Subcutaneous abdominal adipose tissue (tissue), 5 donors: ENCODE measurements around the gene KCTD18.

ENCODE experiments used
- H3K27ac ChIP-seq: one replicate; pipeline ENCODE4 v1.7.0; 2013; ENCODE audit warnings: low read depth, mild to moderate bottlenecking, inconsistent platforms, low read length, moderate library complexity
- H3K27me3 ChIP-seq, 5 donors: one replicate each; pipeline ENCODE4 v1.7.0; 2013; ENCODE audit warnings: low read length in 5 of 5, inconsistent platforms in 1 of 5; ENCODE audit not compliant: control insufficient read depth in 5 of 5, insufficient read depth in 4 of 5
- H3K36me3 ChIP-seq, 5 donors: one replicate each; pipeline ENCODE4 v1.7.0; 2013; ENCODE audit warnings: low read length in 5 of 5; ENCODE audit not compliant: control insufficient read depth in 5 of 5, insufficient read depth in 5 of 5
- H3K4me1 ChIP-seq, 5 donors: one replicate each; pipeline ENCODE4 v1.7.0; 2013; ENCODE audit warnings: low read length in 5 of 5, mild to moderate bottlenecking in 3 of 5, moderate library complexity in 1 of 5; ENCODE audit not compliant: control insufficient read depth in 5 of 5, insufficient read depth in 5 of 5
- H3K4me3 ChIP-seq, 5 donors: one replicate each; pipeline ENCODE4 v1.7.0; 2013; ENCODE audit warnings: low read length in 5 of 5, low read depth in 1 of 5
- H3K9ac ChIP-seq, 5 donors: one replicate each; pipeline ENCODE4 v1.7.0; 2013; ENCODE audit warnings: low read length in 5 of 5, mild to moderate bottlenecking in 4 of 5, moderate library complexity in 3 of 5
- H3K9me3 ChIP-seq, 5 donors: one replicate each; pipeline ENCODE4 v1.7.0; 2013; ENCODE audit warnings: low read length in 5 of 5; ENCODE audit not compliant: control insufficient read depth in 5 of 5
- donor health status: healthy.
- donor health status: healthy.
- donor health status: healthy.
- donor health status: healthy.
- donor health status: healthy.

Gene KCTD18

GRCh38 chr2:200523604-200524003 lies 13.7 kb upstream of the KCTD18 start:
- H3K36me3 ChIP-seq, result no peaks in the 10 kb centered on the region
- H3K4me3 ChIP-seq, result no peak overlapping the region
- peaks cover 0 to 2% (median 0%) of the 10 kb centered on the region in 5 donors for H3K27me3 ChIP-seq
- H3K9ac ChIP-seq, result no peak overlapping the region
- H3K27ac ChIP-seq, result no peak overlapping the region
- H3K9me3 ChIP-seq, result no peaks in the 10 kb centered on the region
- H3K4me1 ChIP-seq, result peaks cover 3 to 15% (median 13%) of the 10 kb centered on the region in 5 donors

DNA sequence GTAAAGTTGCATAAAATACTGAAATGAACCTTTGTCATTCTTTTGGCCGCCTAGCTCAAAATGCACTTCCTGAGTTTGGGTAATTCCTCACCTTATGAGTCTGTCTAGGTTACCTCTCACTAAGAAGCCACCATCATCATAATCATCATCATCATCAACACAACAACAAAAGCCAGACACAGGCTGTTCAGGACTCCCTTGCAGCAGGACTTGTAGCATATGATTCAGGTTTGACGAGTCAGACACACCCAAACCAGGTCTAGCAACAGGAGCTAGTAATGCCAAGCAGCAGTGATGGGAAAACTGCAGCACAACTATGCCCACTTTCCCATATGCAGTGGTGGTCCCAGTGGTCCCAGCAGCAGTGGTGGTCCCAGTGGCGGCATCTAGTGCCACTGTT lies 13.3 kb upstream of the KCTD18 start:
- no peak overlapping the region for H3K9ac ChIP-seq
- no peak overlapping the region for H3K4me3 ChIP-seq
- peaks cover 0 to 2% (median 0%) of the 10 kb centered on the region in 5 donors for H3K27me3 ChIP-seq
- no peak overlapping the region for H3K27ac ChIP-seq
- peaks cover 3 to 15% (median 13%) of the 10 kb centered on the region in 5 donors for H3K4me1 ChIP-seq
- no peaks in the 10 kb centered on the region for H3K9me3 ChIP-seq
- H3K36me3 ChIP-seq, result no peaks in the 10 kb centered on the region

GRCh38 chr2:200515155-200515554 lies 5.3 kb upstream of the KCTD18 start:
- no peak overlapping the region for H3K27ac ChIP-seq
- no peak overlapping the region for H3K4me3 ChIP-seq
- H3K9me3 ChIP-seq, result peaks cover 0 to 4% (median 0%) of the 10 kb centered on the region in 5 donors
- no peak overlapping the region for H3K9ac ChIP-seq
- H3K36me3 ChIP-seq, result no peaks in the 10 kb centered on the region
- no peaks in the 10 kb centered on the region for H3K27me3 ChIP-seq
- H3K4me1 ChIP-seq, result peaks cover 4 to 6% (median 4%) of the 10 kb centered on the region in 5 donors

DNA sequence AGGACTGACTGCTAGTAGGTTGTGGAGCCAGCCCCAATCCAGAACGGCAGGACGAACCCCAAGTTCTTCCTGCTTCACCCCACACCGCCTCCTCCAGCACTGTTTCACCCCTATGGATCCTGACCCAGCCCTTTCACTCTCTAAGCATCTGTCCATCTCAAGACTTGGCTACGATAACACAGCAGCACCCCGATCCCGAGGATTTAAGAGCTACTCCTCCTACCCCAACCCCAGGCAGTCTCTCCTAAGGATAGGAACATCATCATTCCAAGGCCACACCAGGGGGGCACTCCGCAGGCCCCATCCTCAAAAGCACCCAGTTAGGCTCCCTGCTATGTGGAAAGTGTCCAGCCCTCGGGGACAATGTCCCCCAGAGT lies 645 bp downstream of the KCTD18 start:
- H3K27me3 ChIP-seq, result no peaks in the 10 kb centered on the region
- peaks cover 4 to 18% (median 16%) of the 10 kb centered on the region in 5 donors for H3K4me1 ChIP-seq
- H3K9ac ChIP-seq, result peak overlapping the region; percentile 87 to 95 (median 91)
- H3K4me3 ChIP-seq, result peak overlapping the region; percentile 75 to 95 (median 86)
- H3K36me3 ChIP-seq, result peaks cover 0 to 10% (median 4%) of the 10 kb centered on the region in 5 donors
- no peaks in the 10 kb centered on the region for H3K9me3 ChIP-seq
- peak overlapping the region; percentile 79 for H3K27ac ChIP-seq

DNA sequence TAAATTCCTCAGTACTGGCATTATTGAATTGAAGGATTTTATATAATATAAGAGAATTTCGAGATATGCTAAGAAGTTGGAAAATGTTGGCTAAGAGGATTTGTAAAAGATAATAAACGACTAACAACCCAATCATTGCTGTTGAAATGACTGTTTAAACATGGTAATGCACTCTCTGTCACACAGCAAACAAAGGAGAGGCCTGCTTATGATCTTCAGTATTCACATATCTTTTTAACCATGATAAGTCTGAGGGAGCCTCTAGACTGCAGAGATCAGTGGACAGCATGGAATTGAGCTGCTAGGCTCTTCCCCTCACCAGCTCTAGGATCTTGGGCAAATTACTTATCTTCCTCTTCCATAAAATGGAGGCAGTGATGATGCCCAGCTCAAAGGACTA lies 2.7 kb downstream of the KCTD18 start:
- peaks cover 6 to 16% (median 11%) of the 10 kb centered on the region in 5 donors for H3K36me3 ChIP-seq
- no peaks in the 10 kb centered on the region for H3K27me3 ChIP-seq
- no peaks in the 10 kb centered on the region for H3K9me3 ChIP-seq
- H3K27ac ChIP-seq, result no peak overlapping the region
- H3K4me1 ChIP-seq, result peaks cover 4 to 18% (median 16%) of the 10 kb centered on the region in 5 donors
- no peak overlapping the region for H3K9ac ChIP-seq
- no peak overlapping the region for H3K4me3 ChIP-seq

GRCh38 chr2:200506679-200507078 lies 3.2 kb downstream of the KCTD18 start:
- Histone ChIP-seq H3K4me3 (no peak overlapping the region), H3K36me3 (peaks cover 6 to 16% (median 11%) of the 10 kb centered on the region in 5 donors), H3K9ac (no peak overlapping the region), H3K27ac (no peak overlapping the region), H3K27me3 (no peaks in the 10 kb centered on the region), H3K4me1 (peaks cover 4 to 18% (median 16%) of the 10 kb centered on the region in 5 donors), H3K9me3 (no peaks in the 10 kb centered on the region)

DNA sequence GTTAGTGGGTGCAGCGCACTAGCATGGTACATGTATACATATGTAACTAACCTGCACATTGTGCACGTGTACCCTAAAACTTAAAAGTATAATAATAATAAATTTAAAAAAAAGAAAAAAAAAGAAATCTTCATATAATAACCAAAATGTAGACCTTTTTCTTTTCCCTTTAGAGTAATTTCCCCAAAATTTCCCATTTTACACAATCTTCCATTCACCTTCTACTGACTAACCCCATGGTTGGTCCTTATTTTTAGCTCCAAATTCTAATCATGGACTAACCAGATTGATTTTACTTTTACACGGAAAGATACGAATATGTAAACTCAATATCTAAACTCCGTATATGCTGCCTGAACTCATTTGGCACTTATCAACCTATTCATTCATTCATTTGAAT lies 7.7 kb downstream of the KCTD18 start:
- Histone ChIP-seq H3K4me3 (no peak overlapping the region), H3K9me3 (no peaks in the 10 kb centered on the region), H3K9ac (no peak overlapping the region), H3K36me3 (peaks cover 13 to 27% (median 21%) of the 10 kb centered on the region in 5 donors), H3K4me1 (no peaks in the 10 kb centered on the region), H3K27me3 (no peaks in the 10 kb centered on the region), H3K27ac (no peak overlapping the region)

- Histone ChIP-seq H3K9ac (no peak overlapping the region), H3K27me3 (no peaks in the 10 kb centered on the region), H3K36me3 (peaks cover 19 to 41% (median 28%) of the 10 kb centered on the region in 5 donors), H3K4me3 (no peak overlapping the region), H3K27ac (no peak overlapping the region), H3K4me1 (no peaks in the 10 kb centered on the region), H3K9me3 (no peaks in the 10 kb centered on the region)
These were observed 11.3 kb downstream of the KCTD18 start for GRCh38 chr2:200498402-200499162.

- no peak overlapping the region for H3K9ac ChIP-seq
- no peak overlapping the region for H3K27ac ChIP-seq
- no peaks in the 10 kb centered on the region for H3K9me3 ChIP-seq
- no peaks in the 10 kb centered on the region for H3K4me1 ChIP-seq
- H3K4me3 ChIP-seq, result no peak overlapping the region
- peaks cover 27 to 53% (median 37%) of the 10 kb centered on the region in 5 donors for H3K36me3 ChIP-seq
- no peaks in the 10 kb centered on the region for H3K27me3 ChIP-seq
These were observed 13.2 kb downstream of the KCTD18 start for GRCh38 chr2:200496696-200497095.

- Histone ChIP-seq H3K9ac (no peak overlapping the region), H3K27me3 (no peaks in the 10 kb centered on the region), H3K4me1 (no peaks in the 10 kb centered on the region), H3K4me3 (no peak overlapping the region), H3K36me3 (peaks cover 42 to 75% (median 56%) of the 10 kb centered on the region in 5 donors), H3K9me3 (no peaks in the 10 kb centered on the region), H3K27ac (no peak overlapping the region)
These were observed 15.8 kb downstream of the KCTD18 start for GRCh38 chr2:200494048-200494447.
